GM18868 (cell line): ENCODE results near the gene B3GNT8.
"Not testable (repeated sequence)": the region's sequence is repeated elsewhere in the genome, so short reads cannot be mapped to it uniquely, and the experiment has no call there.

ENCODE experiments used
- ATAC-seq: cut with Tn5 transposase; IDR thresholded peaks from one replicate; pipeline ENCODE4 v1.9.1; 2021; ENCODE audit warnings: mild to moderate bottlenecking, moderate library complexity; ENCODE audit not compliant: unreplicated experiment

B3GNT8 gene

DNA sequence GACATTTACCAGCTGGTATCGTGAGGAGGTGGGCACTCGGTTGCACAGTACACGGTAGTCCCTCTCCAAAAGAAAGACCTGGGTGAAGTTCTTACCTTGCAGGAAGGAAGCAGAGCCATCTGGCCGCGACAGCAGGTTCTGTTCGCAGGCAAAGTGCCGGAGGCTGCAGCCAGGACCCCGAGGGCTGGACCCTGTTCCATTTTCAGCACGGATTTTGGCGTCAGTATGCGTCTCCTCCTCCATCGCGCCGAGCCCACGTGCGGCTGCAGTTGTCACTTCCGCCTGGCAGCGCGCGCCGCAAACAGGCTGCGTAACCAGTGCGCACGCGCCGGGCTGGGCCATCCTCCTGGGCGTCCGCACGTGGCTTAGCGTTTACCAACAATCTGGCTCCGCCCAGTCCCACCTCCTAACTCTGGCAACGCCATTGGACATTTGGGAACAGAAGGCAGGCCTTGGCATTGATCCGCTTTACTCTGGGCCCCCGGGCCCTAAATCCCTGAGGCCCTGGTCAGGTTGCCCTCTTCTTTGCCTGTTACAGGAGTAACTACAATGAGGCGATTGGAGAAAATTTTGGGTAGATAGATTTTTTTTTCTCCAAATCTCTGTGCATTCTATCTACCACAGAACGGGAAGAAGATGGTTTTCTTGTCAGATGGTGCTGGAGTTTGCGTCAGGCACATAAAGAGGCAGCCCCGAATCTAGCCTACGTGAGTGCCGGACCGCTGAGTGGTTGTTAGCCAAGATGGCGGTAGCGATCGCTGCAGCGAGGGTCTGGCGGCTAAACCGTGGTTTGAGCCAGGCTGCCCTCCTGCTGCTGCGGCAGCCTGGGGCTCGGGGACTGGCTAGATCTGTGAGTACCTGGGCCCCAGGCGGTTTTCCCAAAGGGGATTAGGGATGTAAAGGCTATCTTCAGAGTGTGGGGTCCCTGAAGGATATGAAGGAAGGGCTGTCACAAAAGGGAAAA is 29.8 kb downstream of the B3GNT8 start, which contains the start of the genes BCKDHA and EXOSC5:
Gene BCKDHA, plus strand, starts transcription at position 733 of the 964 bp plus-strand sequence. Its CDS starts 10 bp downstream, at position 743.
Gene EXOSC5, minus strand, starts transcription at position 274 of the 964 bp plus-strand sequence. Its CDS starts 31 bp downstream, at position 243.
- ATAC-seq: peak; percentile 89

DNA sequence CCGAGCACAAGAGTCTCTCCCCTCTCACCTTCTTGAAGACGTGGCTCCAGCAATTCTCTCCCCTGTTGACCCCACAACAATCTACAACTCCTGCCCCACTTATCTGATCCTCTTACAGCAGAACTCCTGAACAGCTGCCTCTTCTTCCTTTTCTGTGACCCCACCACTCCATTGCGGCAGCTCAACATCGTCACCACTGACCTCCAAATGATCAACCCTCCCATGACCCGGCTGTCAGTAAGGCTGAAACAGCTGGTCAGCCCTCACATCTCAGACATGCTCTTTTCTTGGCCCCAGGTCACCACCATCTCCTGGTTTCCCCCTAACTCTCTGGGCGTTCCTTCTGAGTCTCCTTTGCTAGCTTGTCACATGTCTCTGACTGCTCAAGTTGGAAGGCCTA is 31.8 kb downstream of the B3GNT8 start:
- no peak for ATAC-seq

- no peak for ATAC-seq
Observed at GRCh38 chr19:41392775-41393174, 34.4 kb downstream of the B3GNT8 start.

GRCh38 chr19:41391618-41392017 is 35.6 kb downstream of the B3GNT8 start:
- ATAC-seq: no peak

DNA sequence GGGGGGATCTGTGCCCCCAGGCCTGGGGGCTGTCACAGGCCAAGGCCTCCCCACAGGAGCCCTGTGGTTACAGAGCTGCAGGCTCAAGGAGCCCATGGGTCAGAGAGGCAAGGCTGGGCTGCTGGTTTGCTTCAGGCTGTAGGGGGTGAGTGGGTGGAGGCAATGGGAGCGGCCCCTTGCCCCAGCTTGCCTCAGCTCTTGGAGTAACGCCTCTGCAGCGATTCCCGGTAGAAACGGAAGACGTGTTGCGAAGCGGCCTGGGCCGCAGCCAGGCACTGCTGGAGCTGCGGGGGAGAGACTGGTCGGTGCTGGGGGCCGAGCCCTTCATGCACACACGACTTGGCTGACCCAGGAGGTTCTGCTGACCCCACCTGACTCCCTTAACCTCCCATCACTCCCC is 40.7 kb downstream of the B3GNT8 start:
- no peak for ATAC-seq

DNA sequence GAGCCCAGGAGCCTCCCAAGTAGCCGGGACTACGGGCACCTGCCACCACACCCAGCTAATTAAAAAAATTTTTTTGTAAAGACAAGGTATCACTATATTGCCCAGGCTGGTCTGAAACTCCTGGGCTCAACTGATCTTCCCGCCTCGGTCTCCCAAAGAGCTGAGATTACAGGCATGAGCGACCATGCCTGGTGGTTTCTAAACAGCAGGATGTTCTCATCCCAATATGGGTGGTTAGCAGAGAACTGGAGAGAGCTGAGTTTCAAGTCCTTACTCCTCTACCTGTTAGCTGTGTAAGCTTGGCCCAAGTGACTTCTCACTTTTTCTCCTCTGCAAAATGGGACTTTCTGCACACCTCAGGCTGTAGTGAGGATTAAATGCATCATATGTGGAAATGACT is 42.8 kb downstream of the B3GNT8 start:
- no peak for ATAC-seq

- not testable (repeated sequence) for ATAC-seq
Observed at GRCh38 chr19:41381536-41381935, 45.6 kb downstream of the B3GNT8 start.

- ATAC-seq: peak; percentile 40
Observed at GRCh38 chr19:41377977-41378709, 49.0 kb downstream of the B3GNT8 start.

GRCh38 chr19:41376998-41377365 is 50.2 kb downstream of the B3GNT8 start:
- ATAC-seq: no peak

DNA sequence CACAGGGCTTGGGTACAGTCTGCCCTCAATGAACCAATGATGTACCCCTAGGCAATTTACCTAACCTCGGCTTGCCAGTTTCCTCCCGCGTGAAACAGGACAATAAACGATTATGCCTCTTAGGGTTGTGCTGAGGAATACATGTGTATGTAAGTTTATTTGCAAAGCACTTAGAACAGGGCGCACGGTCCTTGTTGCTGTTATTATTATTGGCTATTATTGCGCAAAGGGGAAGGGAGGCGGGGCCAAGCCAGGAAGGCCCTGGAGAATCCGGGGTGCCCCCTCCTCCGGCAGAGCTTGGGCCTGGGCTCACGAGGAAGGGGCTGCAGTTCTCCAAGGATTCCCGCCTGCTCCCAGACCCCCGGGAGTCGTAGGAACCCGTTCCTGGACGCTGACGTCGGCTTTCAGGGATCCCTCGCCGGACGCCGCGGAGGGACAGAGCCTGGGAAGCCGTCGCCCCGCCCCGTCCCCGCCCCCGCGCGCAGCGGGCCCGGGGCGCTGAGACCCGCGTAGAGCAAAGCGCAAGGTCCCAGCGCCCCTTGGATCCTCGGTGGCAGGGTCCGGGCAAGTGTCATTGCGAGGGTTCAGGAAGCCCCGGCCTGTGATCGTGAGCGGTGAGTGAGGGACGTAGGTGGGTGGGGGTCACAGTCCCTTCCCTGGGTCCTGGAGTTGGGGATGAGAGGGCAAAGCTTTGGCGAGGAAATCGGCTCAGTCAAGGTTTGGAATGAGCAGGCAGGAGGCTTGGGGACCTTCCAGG is 50.8 kb downstream of the B3GNT8 start, which contains the start of gene TMEM91:
Gene TMEM91, plus strand, starts transcription at position 293 of the 757 bp plus-strand sequence. CDS start 1,777 bp downstream, outside the sequence.
- ATAC-seq: no peak
